GM15510 (cell line): ENCODE results near the gene SLC43A1.

ENCODE experiments used
- POLR2A ChIP-seq: IDR thresholded peaks from 3 replicates; pipeline ENCODE4 v1.6.1; 2011; ENCODE audit warnings: borderline replicate concordance; ENCODE audit not compliant: insufficient read length; ENCODE audit errors: extremely low read depth

SLC43A1 gene

DNA sequence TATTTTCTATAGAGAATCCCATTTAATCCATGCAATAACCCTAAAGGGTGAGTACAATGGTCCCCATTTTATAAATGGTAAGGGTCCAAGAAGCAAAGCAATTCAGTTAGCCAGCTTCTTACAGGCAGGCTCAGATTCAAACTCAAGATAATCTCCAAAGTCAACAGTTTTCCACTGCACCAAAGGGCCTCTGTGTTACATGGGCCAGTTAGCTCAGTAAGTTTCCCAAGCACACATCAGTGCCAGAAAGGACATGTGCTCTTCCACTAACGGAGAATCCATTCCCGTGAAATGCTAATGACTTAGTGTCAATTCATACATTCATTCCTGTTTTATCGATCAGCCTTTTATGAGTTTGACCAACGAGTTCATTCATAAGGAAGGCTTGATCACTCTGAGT is 11.0 kb downstream of the SLC43A1 start:
- no peak for TF ChIP-seq POLR2A

DNA sequence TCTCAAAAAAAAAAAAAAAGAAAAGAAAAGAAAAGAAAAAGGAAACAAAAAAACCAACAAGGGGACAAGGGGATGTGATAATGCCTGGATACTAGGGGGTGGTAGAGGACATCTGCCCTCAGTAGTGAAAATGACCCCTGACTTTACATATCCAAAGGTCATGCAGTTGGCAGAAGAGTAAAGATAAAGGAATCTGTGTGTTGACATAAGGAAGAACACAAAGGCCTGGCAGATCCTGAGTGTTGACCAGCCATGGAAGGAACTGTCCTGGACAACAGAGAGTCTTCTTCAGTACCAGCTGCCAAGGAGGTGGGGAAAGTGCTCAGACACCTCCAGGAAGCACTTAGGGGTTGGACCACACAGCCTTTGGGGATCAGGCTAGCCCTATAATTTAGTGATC is 12.6 kb downstream of the SLC43A1 start:
- TF ChIP-seq POLR2A, result no peak

DNA sequence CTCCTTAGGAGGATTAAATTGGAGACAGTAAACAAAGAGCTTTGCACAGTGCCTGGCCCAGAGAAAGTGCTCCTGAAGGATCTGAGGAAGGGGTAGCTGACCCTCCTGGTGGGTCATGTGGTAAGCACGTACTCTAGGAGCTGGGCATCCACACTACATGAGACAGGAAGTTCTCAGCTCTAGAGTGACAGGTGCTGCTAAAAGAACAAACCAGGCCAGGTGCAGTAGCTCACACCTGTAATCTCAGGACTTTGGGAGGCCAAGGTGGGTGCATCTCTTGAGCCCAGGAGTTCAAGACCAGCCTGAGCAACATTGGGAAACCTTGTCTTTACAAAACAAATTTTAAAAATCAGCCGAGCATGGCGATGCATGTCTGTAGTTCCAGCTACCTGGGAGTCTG is 13.1 kb downstream of the SLC43A1 start:
- TF ChIP-seq POLR2A, result no peak

DNA sequence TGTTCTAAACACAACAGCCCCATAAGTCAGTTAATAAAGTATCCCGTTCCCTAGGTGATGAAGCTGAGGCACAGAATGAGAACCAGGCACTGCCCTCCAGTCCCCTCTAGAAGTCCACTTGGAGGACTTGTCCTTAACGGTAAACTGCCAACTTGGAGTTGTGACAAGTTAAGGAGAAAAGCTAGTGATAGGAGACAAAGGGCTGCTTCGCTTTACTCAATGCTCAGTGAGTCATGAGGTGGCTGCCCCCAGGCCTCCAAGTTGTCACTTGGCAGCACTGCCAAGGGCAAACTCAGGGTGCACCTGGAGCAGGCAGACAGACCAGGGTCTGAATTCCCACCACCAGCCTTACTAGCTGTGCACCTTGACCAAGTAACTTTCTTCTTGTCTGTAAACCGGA is 13.5 kb downstream of the SLC43A1 start:
- no peak for TF ChIP-seq POLR2A

DNA sequence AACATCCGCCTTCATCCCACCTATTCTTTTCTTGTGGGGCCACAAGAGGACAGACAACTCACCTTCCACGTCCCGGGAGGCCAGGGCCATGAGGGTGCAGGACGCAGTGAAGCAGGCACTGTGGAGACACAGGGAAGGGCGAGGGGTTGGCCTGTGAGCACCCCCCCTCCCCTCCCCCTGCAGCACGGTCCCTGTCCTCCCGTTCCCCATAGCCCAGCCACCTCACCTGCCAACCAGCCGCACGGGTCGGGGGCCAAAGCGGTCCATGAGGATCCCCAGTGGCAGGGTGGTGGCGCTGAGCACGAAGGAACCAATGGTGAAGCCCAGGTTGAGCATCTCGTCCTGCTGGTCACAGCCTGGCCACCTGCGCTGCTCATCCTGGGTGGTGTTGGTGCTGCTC is 14.6 kb downstream of the SLC43A1 start:
- no peak for TF ChIP-seq POLR2A

DNA sequence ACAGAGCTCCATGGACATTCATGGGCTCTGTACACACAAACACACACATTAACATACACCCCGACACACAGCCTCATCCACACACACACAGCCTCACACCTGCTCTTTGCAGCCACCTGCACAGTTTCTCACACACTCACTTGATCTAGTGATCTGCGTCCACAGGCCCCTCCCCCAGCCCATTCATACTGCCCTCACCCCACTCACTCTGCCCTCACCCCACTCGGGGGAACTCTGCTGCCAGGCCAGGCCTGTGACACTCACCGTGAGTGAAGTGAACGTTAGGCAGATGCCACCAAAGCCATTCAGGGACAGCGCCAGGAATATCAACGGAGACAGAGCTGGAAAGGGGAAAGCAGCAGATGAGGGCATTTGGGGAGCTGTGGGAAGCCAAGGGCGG is 15.0 kb downstream of the SLC43A1 start:
- TF ChIP-seq POLR2A, result no peak

DNA sequence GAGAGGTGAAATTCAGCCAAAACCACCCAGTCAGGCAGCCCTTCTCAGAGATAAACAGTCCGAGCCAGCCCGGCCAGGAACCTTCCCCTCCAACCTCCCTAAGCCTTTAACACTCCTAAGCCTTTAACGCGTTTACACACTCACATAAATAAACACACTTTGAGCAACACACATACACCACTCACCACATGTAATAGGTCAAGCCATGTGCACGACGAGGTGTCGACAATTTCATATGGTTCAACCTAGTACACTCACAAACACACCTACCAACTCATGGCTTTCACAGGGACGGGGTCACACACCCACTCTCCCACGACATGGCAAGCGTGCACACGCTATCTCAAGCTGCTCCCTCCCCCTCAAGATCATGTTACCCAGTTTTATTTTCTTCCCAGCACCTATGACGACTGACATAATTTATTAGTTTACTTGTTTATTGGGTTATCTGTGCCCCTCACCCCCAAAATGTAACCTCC is 15.5 kb downstream of the SLC43A1 start:
- no peak for TF ChIP-seq POLR2A

DNA sequence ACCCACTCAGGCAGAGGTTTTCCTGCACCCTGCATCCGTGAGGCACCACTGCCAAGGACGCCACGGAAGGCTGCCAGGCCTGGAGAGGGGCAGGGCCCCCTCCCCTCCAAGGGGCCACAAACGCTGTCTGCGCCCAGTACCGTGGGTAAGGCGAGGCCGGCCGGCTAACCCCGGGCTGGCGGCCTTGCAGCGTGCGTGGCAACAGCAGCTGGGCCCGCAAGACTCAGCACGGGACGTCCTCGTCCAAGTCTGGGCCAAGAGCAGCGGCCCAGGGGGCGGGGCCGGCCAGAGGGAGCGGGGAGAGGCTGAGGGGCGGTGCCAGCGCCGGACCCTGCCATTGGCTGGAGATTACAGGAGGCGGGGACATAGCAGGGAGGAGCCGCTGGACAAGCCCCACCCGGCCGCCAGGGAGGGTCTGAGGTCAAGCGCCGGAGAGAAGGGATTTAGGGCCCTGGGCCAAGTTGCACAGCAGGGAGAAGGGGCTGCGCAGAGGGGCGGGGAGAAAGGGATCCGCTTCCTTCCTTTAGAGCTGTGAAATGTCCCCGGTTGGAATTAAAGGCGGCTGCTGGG is 16.0 kb downstream of the SLC43A1 start:
- TF ChIP-seq POLR2A, result no peak

DNA sequence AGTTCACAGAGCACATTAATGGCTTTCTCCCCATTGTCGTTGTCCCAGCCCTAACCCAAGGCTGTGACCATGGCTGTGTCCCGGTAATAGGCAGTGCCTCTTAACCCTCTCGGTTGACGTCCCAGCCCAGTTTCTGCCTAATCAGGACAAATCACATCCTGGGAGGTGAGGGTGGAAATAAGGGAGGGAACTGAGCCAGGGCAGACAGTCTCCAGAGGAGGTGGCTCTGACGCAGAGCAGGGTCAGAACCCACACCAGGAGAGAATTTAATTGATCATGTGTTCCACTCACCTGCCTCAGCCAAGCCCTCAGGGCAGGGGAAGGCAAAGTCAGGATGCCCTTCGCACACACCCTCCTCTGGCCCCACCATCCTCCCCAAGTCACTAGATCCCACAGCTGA is 17.0 kb downstream of the SLC43A1 start:
- TF ChIP-seq POLR2A, result no peak

DNA sequence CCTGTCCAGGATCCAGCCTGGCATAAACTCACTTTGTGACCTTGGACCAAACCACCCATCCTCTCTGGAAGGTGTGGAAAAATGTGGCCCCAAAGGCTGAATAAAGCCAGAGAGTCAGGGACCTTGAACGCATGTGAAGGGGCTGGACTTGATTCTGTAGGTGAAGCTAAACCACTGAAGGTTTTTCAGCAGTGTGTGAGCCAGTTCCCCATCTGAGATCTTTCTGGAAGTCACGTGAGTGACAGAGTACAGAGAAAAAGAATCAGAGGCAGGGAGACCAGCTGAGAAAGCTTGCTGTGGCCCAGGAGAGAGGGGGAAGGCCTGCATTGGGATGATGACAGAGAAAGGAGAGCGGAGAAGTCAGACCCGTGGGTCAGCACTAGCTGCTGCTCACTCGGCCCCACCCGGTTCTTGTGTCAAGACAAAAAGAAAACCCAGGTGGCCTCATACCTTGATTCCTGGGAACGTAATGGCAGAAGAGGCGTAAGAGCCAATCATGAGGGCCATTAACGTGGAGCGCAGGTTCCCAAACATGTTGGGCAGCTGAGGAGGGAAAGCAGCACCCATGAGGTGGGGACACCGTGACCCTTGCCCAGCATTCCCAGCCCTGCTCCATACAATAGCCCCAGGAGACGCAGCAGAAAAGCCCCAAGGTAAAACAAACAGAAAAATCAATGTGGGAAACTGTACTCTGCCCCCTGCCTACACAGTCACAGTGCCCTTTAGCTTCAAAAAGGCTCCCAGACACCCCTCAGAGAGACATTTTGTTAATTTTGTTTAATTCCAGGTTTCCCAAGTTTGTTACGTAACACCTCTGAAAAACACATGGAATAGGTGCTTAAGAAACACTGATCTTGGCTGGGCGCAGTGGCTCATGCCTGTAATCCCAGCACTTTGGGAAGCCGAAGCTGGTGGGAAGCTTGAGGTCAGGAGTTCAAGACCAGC is 17.9 kb downstream of the SLC43A1 start:
- TF ChIP-seq POLR2A, result no peak

DNA sequence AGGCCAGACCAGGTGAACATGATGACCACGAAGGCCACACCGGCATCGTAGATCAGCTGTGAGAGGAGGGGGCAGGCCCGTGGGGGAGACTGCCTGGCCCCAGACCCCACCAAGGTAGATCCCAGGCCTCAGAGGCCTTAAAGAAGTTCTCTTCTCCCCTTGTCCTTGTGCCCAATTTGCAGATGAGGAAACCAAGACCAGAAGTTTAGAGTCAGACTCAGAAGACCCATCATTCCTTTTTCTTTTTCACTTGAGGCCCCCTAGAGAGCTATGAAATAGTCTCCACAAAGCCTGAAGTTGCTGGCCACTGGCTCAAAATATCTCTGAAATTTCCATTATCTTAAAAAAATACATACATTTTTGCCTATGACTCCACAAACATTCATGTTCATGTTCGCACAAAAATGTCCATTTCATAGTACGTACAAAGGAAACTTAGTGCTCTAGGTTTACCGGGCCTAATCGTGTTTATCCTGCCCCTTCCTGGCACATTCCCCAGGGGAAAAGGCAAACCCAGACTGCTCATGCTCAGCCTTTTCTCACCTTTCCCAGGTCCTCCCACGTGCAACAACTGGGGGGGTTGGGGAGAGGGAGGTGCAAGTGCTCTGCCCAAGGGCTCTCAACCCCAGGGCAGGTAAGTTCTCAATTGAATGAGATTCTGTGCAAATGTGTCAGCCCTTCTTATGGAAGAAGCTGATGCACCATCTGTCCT is 19.2 kb downstream of the SLC43A1 start:
- TF ChIP-seq POLR2A, result no peak

DNA sequence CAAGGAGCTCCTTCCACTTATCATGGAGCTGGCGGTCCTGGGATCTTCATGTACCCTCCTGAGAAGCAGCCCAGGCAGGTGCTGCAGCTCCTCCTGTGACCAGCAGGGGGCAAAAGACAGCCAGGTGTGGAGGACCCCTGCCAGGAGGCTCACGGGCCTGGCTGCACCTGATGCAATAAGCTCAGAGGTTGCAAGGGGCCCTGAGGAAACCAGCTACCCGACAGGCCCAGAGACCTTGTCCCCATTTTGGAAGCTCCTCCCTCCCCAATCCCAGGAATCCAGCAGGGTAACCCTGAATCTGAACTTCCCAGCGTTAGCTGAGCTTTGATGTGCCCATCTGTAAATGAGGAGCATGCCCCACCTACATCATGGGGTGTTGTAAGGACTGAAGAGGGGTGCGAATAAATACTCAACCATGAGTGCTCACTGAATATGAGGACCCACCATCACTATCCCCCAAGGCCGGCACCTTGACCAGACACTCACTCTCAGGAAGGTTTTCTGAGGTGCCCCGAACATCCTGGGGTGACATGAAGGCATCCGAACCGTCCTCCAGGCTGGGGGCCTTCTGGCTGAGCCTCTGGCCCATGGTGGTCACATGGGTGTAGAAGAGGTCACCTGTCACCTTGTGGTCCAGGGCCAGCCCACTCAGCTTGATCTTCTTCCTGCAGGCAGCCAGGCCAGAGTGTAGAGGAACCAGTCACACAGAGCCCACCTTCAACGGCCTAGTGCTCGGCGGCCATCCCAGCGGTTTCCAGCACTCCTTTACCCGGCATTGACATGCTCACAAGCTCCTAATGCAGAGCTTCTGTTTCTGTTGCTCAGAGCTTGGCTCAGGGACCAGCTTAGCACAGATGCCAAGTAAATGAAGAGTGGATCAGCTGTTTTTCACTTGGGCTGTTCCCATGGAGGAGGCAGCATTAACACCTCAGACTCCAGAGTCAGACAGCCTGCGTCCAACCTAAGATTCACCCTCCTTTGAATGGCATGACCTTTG is 21.7 kb downstream of the SLC43A1 start:
- no peak for TF ChIP-seq POLR2A

DNA sequence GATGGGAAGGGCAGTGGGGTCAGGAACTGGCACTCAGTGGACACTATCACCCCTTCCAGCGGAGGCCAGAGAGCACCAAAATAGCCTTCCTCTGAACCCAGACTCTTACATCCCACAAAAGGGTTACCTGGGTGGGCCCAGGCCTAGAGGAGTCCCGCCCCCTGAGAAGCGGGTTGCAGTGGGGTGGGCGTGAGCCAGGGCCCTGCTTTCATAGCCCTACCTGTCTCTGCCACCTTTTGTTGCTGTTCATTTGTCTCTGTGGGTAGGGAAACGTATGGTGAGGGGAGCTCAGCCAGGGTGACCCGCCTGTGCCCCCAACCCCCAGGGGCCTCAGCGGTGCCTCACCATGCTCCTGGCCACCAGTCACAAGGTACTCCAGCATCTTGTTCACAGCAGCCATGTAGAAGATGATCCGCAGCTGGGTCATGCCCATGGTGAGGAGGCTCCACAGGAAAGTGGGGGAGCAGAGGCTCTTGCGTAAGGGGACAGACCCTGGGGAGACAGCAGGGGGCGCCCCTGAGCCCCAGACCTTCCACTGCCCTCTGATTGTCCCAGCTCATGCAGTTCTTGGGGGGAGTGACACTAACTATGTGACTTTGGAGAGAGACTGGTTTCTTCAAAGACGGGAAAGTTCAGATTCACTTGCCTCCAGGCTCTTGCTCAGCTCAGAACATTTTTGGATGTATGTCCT is 24.0 kb downstream of the SLC43A1 start:
- TF ChIP-seq POLR2A, result no peak
